ENCODE results near the gene LMCD1.

LMCD1 gene

GRCh38 chr3:8484409-8485140 lies 17.0 kb upstream of the LMCD1 start:
- no peak for DNase-seq (ENCODE audit: low spot score)

GRCh38 chr3:8485141-8485870 lies 16.3 kb upstream of the LMCD1 start:
- DNase-seq (ENCODE audit: low spot score), result no peak

- DNase-seq (ENCODE audit: low spot score), result no peak
These were observed 15.7 kb upstream of the LMCD1 start for GRCh38 chr3:8485943-8486342.

- no peak for DNase-seq (ENCODE audit: low spot score)
These were observed 15.2 kb upstream of the LMCD1 start for GRCh38 chr3:8486434-8486833.

- DNase-seq (ENCODE audit: low spot score), result no peak
These were observed 14.7 kb upstream of the LMCD1 start for GRCh38 chr3:8486936-8487335.

- peak; percentile 33 for DNase-seq (ENCODE audit: low spot score)
These were observed 13.2 kb upstream of the LMCD1 start for GRCh38 chr3:8488411-8488810.

GRCh38 chr3:8488877-8489276 lies 12.7 kb upstream of the LMCD1 start:
- DNase-seq (ENCODE audit: low spot score), result no peak

- DNase-seq (ENCODE audit: low spot score), result no peak
These were observed 12.3 kb upstream of the LMCD1 start for GRCh38 chr3:8489278-8489792.

GRCh38 chr3:8490079-8490552 lies 11.5 kb upstream of the LMCD1 start:
- peak; percentile 69 for DNase-seq (ENCODE audit: low spot score)

- no peak for DNase-seq (ENCODE audit: low spot score)
These were observed 10.1 kb upstream of the LMCD1 start for GRCh38 chr3:8491271-8492144.

- DNase-seq (ENCODE audit: low spot score), result no peak
These were observed 8.7 kb upstream of the LMCD1 start for GRCh38 chr3:8492744-8493511.

GRCh38 chr3:8493744-8494143 lies 7.9 kb upstream of the LMCD1 start:
- DNase-seq (ENCODE audit: low spot score), result no peak

- DNase-seq (ENCODE audit: low spot score), result no peak
These were observed 7.3 kb upstream of the LMCD1 start for GRCh38 chr3:8494327-8494726.

GRCh38 chr3:8497582-8497981 lies 4.0 kb upstream of the LMCD1 start:
- DNase-seq (ENCODE audit: low spot score), result peak; percentile 27

- no peak for DNase-seq (ENCODE audit: low spot score)
These were observed 2.4 kb upstream of the LMCD1 start for GRCh38 chr3:8499181-8499611.

GRCh38 chr3:8500319-8500988 lies 1.2 kb upstream of the LMCD1 start:
- peak; percentile 43 for DNase-seq (ENCODE audit: low spot score)

GRCh38 chr3:8500989-8501370 lies 643 bp upstream of the LMCD1 start:
- no peak for DNase-seq (ENCODE audit: low spot score)

- no peak for DNase-seq (ENCODE audit: low spot score)
These were observed 1.8 kb downstream of the LMCD1 start for GRCh38 chr3:8503461-8503860.

- no peak for DNase-seq (ENCODE audit: low spot score)
These were observed 2.4 kb downstream of the LMCD1 start for GRCh38 chr3:8503871-8504610.

GRCh38 chr3:8504611-8504973 lies 3.0 kb downstream of the LMCD1 start:
- DNase-seq (ENCODE audit: low spot score), result no peak

All from hepatic stellate cell (primary cell).